Ishikawa (cell line): ENCODE results near the gene MMP14.

Experiments used
- CEBPB ChIP-seq: IDR thresholded peaks from 2 replicates; pipeline ENCODE4 v1.6.1; 2012
- CREB1 ChIP-seq: IDR thresholded peaks from 2 replicates; pipeline ENCODE4 v1.6.1; 2012; ENCODE audit warnings: low read depth
- EGR1 ChIP-seq: IDR thresholded peaks from 2 replicates; pipeline ENCODE4 v1.6.1; 2012
- EP300 ChIP-seq: IDR thresholded peaks from 2 replicates; pipeline ENCODE4 v1.6.1; 2012; ENCODE audit warnings: borderline replicate concordance
- FOXM1 ChIP-seq: IDR thresholded peaks from 2 replicates; pipeline ENCODE4 v1.6.1; 2012; ENCODE audit warnings: low read depth, borderline replicate concordance
- MAX ChIP-seq: IDR thresholded peaks from 2 replicates; pipeline ENCODE4 v1.6.1; 2012
- NFIC ChIP-seq: IDR thresholded peaks from 2 replicates; pipeline ENCODE4 v1.6.1; 2012
- RAD21 ChIP-seq: IDR thresholded peaks from 2 replicates; pipeline ENCODE4 v1.6.1; 2012; ENCODE audit warnings: low read depth
- REST ChIP-seq: IDR thresholded peaks from 2 replicates; pipeline ENCODE4 v1.6.1; 2012; ENCODE audit warnings: low read depth, mild to moderate bottlenecking
- TAF1 ChIP-seq: IDR thresholded peaks from 2 replicates; pipeline ENCODE4 v1.6.1; 2012; ENCODE audit warnings: low read depth, mild to moderate bottlenecking
- TCF12 ChIP-seq: IDR thresholded peaks from 2 replicates; pipeline ENCODE4 v1.6.1; 2012; ENCODE audit warnings: low read depth
- TEAD4 ChIP-seq: IDR thresholded peaks from 2 replicates; pipeline ENCODE4 v1.6.1; 2012
- USF1 ChIP-seq: IDR thresholded peaks from 2 replicates; pipeline ENCODE4 v1.6.1; 2012
- YY1 ChIP-seq: IDR thresholded peaks from 2 replicates; pipeline ENCODE4 v1.6.1; 2012; ENCODE audit warnings: low read depth
- ZBTB7A ChIP-seq: IDR thresholded peaks from 2 replicates; pipeline ENCODE4 v1.6.1; 2012; ENCODE audit warnings: low read depth

The MMP14 gene

GRCh38 chr14:22812744-22813143, 23.6 kb upstream of the MMP14 start:
- TF ChIP-seq EP300 (no peak), TCF12 (no peak), CEBPB (no peak), TAF1 (no peak), YY1 (no peak), FOXM1 (no peak), REST (no peak), CREB1 (no peak), NFIC (no peak), ZBTB7A (no peak), TEAD4 (no peak), USF1 (no peak), MAX (no peak), RAD21 (no peak), EGR1 (no peak)

- TF ChIP-seq NFIC (no peak), EP300 (no peak), CREB1 (no peak), TCF12 (no peak), MAX (no peak), RAD21 (no peak), YY1 (no peak), EGR1 (no peak), FOXM1 (no peak), USF1 (no peak), ZBTB7A (no peak), REST (no peak)
Measured at GRCh38 chr14:22813145-22813544, 23.2 kb upstream of the MMP14 start.

GRCh38 chr14:22814373-22814772, 22.0 kb upstream of the MMP14 start:
- TF ChIP-seq RAD21 = no peak
- no peak for TF ChIP-seq CREB1
- TF ChIP-seq ZBTB7A = no peak
- no peak for TF ChIP-seq FOXM1
- TF ChIP-seq MAX = no peak
- no peak for TF ChIP-seq EGR1

- no peak for TF ChIP-seq YY1
- no peak for TF ChIP-seq TAF1
- no peak for TF ChIP-seq FOXM1
- no peak for TF ChIP-seq USF1
- TF ChIP-seq TEAD4 = no peak
- no peak for TF ChIP-seq RAD21
- no peak for TF ChIP-seq REST
- no peak for TF ChIP-seq TCF12
Measured at GRCh38 chr14:22814941-22815713, 21.3 kb upstream of the MMP14 start, which contains the start of gene SLC7A7. SLC7A7 (minus strand) TSS chr14:22815435; CDS start chr14:22813398, 2,037 bp downstream.
